Muscle of arm (tissue), 14 donors: Measurements from ENCODE around the gene CYP39A1. TPM values are rescaled to one million over a fixed set of nuclear protein-coding genes. Genes with fewer than 3 reads are reported as not detected.

Source experiments
- DNase-seq: peaks from one replicate; pipeline ENCODE4 v3.0.0-alpha.2; 2013
- long read RNA-seq, 11 donors: transcript quantifications; one replicate each; lab custom pipeline, GENCODE V29; 2026
- polyA plus RNA-seq, 12 donors: library from polyadenylated mRNA; unstranded; fragments of 120-200 nt; gene quantifications; one replicate each; pipeline ENCODE4 v1.2.1, GENCODE V29; 2013; ENCODE audit not compliant: insufficient read length in 12 of 12

CYP39A1 gene, protein sequence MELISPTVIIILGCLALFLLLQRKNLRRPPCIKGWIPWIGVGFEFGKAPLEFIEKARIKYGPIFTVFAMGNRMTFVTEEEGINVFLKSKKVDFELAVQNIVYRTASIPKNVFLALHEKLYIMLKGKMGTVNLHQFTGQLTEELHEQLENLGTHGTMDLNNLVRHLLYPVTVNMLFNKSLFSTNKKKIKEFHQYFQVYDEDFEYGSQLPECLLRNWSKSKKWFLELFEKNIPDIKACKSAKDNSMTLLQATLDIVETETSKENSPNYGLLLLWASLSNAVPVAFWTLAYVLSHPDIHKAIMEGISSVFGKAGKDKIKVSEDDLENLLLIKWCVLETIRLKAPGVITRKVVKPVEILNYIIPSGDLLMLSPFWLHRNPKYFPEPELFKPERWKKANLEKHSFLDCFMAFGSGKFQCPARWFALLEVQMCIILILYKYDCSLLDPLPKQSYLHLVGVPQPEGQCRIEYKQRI
- 1 to 10 TPM in 10 of 12 donors, not detected in 2; 1.8 to 3.6 (median 2.3) TPM for polyA plus RNA-seq
- long read RNA-seq, donor 1 = 0 reads
- long read RNA-seq, donor 2 = 0 reads
- long read RNA-seq, donor 3 = 0 reads
- long read RNA-seq, donor 4 = 0 reads
- long read RNA-seq, donor 5 = 0 reads
- long read RNA-seq, donor 6 = 0 reads
- long read RNA-seq, donor 7 = 0 reads
- long read RNA-seq, donor 8 = 0 reads
- long read RNA-seq, donor 9 = 0 reads
- long read RNA-seq, donor 10 = 0 reads
- long read RNA-seq, donor 11, partial matches to known transcripts = 0 of 1 reads
- long read RNA-seq, donor 11, other reads (novel, unspliced or antisense) = 0 of 1 reads

DNA sequence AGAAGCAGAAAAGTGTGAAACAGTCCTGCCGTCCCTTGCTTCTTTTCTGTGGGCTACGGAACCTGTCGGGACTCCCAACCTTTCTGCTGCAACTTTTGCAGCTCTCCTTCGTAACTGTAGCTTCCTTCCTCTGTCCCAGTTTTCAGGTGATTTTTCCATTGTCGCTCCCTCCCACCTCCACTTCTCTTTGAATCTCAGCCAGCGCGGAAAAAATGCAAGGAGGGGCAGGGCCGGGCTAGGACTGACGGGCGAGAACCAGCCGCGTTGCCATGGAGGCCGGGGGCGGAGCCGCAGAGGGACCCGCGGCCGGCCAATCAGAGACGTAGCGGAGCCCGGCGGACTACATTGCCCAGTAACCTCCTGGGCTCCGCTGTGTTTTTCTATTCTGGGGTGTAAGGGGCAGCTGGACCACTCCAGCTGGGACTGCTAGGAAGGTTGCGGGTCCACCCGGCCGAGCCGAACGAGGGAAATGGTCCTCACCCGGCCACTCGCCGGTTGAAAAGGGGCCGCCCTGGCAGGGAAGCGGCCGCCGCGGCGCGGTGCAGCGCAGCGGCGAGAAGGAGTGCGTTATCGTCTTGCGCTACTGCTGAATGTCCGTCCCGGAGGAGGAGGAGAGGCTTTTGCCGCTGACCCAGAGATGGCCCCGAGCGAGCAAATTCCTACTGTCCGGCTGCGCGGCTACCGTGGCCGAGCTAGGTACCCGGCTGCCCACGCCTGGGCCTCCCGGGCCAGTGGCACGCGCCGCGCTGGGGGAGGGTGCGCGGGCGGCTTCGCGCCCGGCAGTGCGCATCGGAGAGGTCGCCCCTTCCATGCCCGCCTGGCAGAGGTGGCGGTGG, at the start of gene CYP39A1, which contains the start of gene SLC25A27:
CYP39A1 (minus strand) TSS at position 216 of the 836 bp plus-strand sequence. CDS start 236 bp downstream, outside the sequence.
SLC25A27 (plus strand) TSS at position 373 of the 836 bp plus-strand sequence; CDS start at position 591, 218 bp downstream.
- peak; percentile 89 for DNase-seq

DNA sequence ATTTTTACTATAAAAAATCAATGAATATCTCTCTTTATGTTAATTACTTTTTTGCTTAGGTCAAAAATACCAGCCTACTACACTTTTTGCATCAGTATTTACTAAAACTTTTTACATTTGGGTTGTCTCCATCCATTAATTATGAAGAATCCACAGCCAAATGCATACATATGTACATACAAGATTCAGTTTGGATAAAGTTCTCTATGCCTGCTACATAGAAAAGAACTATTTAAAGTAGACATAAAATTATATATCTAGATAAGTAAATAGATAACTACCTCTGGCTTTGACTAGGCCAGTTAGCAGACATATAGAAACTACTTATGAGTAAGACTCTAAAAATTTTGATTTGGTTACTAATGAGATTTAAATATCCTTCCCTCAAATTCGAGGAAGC, 47.4 kb upstream of the CYP39A1 start:
- no peak for DNase-seq

DNA sequence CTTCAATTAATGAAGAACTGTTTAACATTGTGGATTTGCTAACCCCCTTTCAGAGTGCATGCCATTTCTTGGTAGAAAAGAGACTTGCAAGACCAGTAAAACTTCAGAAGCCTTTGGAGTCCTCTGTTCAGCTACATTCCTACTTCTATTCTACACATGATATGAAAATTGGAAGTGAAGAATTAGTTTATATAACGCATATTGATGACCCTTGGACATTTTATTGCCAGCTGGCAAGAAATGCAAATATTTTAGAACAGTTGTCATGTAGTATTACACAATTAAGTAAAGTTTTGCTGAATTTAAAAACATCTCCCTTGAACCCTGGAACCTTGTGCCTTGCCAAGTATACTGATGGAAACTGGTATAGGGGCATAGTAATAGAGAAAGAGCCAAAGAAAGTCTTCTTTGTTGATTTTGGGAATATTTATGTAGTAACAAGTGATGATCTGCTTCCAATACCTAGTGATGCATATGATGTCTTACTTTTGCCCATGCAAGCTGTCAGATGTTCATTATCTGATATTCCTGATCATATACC, 38.4 kb upstream of the CYP39A1 start:
- no peak for DNase-seq

DNA sequence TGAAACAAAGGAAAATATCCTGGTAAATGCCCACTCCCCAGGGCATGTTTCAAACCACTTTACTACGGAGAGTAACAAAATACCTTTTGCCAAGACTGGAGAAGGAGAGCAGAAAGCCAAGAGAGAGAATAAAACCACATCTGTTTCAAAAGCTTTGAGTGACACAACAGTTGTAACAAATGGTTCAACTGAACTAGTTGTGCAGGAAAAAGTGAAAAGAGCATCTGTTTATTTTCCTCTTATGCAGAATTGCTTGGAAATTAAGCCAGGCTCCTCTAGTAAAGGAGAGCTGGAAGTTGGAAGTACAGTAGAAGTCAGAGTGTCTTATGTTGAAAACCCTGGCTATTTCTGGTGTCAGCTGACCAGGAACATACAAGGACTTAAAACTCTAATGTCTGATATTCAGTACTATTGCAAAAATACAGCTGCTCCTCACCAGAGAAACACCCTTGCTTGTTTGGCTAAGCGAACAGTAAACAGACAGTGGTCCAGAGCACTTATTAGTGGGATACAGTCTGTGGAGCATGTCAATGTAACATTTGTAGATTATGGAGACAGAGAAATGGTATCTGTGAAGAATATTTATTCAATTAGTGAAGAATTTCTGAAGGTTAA, 37.6 kb upstream of the CYP39A1 start:
- peak; percentile 3 for DNase-seq

DNA sequence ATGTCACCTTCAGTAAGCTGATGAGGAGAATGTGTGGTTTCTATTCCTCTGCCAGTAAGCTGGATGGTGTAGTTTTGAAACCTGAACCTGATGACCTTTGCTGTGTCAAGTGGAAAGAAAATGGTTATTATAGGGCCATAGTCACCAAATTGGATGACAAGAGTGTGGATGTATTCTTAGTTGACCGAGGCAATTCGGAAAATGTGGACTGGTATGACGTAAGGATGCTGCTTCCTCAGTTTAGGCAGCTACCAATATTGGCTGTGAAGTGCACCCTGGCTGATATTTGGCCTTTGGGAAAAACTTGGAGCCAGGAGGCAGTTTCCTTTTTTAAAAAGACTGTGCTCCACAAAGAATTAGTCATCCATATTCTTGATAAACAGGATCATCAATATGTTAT, 37.0 kb upstream of the CYP39A1 start:
- DNase-seq = no peak

DNA sequence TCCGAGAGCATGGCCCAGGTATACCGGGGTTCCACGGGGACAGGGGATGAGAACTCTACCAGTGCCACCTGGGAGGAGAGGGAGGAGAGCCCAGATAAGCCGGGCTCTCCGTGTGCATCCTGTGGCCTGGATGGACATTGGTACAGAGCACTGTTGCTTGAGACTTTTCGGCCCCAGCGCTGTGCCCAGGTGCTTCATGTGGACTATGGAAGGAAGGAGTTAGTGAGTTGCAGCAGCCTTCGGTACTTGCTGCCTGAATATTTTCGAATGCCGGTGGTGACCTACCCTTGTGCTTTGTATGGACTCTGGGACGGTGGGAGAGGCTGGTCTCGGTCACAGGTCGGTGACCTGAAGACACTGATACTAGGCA, 36.3 kb upstream of the CYP39A1 start:
- DNase-seq = no peak

DNA sequence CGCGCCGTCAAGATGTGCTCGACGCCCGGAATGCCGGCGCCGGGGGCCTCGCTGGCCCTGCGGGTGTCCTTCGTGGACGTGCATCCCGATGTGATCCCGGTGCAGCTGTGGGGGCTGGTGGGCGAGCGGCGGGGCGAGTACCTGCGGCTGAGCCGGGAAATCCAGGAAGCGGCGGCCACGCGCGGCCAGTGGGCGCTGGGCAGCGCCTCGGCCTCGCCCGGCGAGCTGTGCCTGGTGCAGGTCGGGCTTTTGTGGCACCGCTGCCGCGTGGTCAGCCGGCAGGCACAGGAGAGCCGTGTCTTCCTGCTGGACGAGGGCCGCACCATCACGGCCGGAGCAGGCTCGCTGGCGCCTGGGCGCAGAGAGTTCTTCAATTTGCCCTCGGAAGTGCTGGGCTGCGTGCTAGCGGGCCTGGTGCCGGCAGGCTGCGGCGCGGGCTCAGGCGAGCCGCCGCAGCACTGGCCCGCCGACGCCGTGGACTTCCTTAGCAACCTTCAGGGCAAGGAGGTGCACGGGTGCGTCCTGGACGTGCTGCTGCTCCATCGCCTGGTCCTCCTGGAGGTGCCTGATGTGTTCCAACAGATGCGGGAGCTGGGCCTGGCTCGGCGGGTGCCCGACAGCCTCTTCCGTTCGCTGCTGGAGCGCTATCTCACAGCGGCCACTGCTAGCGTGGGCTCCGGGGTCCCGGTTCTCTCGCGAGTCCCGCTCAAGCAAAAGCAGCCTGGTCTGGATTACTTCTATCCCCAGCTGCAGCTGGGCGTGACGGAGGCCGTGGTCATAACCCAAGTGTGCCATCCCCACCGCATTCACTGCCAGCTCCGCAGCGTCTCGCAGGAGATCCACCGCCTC, 35.7 kb upstream of the CYP39A1 start:
- DNase-seq = no peak

DNA sequence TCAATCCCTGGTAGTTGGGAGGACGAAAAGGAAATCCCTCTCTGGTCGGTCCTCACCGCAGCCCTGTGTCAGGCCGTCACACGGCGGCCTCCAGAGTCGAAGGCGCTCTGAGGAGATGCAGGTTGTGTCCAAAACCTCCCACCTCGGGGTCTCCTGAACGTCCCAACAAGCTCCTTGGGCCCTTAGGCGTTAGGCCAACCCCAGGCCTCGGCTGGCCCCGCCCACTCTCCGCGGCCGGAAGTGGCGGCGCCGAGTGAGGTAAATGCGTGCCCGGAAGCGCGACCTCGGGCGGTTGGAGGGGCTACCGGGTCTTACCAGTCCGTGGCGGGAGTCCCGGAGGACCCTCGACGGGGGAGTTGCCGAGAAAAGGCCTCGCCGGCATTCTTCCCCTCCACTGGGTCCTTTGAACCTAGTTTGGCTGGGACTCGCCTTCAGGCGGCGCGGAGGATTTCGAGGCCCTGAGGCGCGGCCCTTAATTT, 35.0 kb upstream of the CYP39A1 start, which contains the start of gene TDRD6:
TDRD6 (plus strand) TSS at position 267 of the 479 bp plus-strand sequence. CDS start 244 bp downstream, outside the sequence.
- DNase-seq = no peak

DNA sequence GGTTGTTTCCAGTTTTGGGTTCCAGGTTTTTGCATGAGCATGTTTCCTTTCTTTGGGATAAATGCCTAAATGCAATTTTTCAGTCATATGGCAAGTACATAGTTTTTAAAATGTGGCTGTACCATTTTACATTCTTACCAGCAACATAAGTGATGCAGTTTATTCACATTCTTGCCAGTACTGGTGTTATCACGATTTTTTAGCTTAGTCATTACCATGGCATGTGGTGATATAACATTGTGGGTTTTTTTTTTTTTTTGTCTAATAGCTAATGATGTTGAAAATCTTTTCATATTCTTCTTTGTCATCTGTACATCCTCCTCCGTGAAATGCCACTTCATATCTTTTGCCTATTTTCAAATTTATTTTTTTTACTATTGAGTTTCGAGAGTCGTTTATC, 32.2 kb upstream of the CYP39A1 start:
- no peak for DNase-seq

DNA sequence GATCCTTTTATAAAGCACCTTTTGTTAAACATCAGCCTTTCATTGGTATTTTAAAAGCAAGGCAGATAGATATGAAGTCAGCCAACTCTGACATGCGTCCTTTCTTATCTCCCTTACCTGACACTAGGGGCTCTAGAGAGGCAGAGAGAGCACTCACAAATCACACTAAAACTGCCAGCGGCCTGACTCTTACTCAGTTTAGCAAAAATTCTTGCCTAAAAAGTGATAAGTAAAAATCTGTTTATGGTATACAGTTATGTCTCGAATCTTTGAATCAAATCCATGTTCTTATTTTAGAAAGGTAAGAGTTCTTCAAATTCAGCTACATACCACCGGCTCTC, 24.7 kb upstream of the CYP39A1 start:
- DNase-seq = no peak

DNA sequence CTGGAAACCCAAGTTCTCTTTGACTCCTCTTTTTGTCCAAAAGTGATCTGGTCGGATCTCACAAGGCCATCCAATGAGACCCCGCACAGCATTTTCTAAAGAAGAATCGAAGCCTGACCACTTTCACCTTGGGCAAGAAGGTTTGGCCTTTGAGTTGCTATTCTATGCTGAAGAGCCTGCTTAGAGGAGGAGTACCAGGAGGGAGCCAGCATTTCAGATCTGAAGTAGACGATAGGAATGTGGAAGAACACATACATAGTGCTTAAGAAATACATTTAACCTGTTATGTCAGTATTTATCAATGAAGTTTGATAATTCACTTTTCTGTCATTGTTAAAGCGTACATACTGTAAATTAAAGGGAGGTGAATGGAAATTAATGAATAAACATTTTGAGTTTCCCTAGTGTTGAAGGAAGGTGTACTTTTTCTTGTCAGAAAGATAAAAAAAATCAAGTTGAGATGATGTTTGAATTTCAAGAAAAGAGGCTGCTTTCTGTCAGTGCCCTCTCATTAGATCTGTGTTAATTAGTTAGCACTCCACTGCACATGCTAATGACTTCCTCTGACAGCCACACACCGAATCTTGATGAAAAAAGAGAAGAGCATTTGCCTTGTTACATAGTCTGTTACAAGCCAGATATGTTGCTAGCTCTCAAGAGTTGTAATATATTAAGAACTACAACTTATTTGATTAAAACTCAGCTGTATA, 24.1 kb upstream of the CYP39A1 start:
- DNase-seq = no peak

DNA sequence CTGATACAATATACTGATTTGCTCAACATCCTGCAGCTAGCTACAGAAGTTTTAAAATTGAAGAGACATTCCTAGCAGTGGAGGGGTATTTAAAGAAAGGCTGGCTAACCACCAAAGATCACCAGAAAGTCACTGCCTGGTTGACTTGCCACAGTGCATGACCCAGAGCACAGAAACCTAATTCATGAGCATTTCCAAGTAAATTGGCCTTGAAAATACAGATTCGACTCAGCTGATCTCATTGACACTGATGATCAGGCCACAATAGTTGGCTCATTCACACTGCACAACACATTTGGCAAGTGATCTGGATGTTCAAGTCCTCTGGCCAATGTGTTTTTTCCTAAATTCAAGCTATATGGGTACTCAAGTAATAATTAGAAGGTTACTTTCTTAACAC, 21.8 kb upstream of the CYP39A1 start:
- no peak for DNase-seq

DNA sequence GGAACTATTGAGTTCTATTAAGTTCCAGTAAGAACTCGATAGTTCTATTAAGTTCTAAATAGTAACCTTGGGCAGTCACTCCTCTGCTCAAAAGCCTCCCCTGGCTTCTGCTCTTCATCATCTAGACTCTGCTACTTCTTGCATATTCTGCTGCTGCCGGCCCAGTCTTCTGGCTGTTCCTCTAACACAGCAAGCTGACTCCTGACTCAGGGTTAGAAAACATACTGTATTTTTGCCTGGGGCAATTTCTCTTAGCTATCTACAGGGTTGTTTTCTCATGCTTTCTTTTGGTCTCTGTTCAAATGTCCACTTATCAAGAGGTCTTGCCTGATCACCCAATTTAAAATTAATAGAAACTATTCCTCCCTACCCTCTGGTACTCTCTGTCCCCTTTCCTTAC, 14.8 kb upstream of the CYP39A1 start:
- DNase-seq = no peak

DNA sequence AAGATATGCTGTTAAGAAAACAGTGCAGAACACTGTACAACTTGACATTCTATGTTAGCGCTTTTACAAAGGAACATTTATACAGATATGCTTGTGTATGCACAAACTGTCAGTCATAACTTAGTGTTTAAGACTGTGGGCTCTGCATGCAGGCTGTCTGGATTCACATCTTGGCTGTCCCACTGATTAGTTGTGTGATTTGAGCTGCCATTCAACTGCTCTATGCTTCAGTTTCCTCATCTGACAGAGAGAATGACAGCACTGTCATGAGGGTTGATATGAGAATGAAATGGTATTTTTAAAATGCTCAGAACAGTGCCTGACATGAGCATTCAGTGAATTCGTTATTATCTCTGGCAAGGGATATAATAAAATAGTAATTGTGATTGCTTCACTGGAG, 8.9 kb upstream of the CYP39A1 start:
- DNase-seq = no peak

DNA sequence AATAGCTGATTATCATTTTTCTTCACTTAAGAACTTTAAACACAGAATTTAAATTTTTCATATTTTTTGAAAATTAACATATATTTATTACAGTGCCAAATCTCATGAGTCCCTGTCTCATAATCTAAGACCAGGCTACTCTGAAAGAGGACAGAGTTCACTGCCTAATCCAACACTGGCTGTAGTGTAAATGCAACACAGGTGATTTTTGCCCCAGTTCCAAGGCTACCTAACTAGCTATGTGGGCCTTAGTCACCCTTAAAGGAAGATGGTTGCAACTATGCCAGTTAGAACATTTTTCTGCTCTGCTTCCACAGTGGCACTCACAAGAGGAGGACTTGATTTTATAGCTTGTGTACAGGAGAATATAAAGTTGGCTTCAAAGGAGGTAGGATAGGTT, 5.0 kb upstream of the CYP39A1 start:
- DNase-seq = no peak

DNA sequence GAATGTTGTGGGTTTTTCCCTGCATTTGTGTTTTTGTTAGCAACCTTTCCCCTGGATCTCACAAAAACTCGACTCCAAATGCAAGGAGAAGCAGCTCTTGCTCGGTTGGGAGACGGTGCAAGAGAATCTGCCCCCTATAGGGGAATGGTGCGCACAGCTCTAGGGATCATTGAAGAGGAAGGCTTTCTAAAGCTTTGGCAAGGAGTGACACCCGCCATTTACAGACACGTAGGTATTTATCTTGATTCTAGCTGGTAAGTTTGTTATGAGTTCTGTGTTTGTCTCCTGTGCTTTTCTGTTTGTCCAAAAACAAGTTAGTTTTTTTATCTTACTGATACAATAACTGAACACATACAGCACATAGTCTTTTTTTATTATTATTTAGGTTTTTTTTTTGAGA, 3.2 kb upstream of the CYP39A1 start:
- DNase-seq = no peak

DNA sequence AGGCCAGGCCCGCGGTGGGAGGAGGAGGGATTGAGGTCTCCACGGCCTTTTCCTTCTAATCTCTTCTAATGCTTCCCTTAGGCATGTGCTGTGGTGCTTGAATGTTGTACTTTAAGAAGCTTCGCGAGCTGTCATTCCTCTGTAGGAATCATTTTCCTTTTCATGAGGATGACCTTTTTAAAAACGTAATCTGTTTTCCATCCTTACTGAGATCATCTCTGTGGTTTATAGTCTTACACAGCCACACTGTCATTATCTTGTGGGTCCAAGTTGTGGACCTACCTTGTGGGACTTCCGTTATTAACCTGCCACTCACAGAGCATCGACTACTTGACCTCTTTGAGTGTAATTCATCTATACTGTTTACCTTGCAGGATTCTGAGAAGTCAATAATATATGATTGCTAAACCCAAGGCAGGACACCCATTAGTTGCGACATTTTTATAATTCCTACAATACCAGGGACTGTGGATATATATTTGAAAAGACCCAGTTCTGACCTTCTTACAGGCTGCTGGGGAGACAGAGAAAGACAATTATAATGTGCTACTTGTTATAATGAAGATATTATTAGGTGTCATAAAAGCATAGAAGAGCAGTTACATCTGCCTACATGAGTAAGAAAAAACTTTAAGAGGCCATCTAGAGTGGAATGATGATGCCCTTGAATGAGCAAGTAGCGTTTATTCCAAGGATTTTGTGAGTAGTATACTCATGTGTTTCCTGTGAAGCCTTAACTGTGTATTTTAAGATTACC, 999 bp upstream of the CYP39A1 start:
- peak; percentile 7 for DNase-seq

DNA sequence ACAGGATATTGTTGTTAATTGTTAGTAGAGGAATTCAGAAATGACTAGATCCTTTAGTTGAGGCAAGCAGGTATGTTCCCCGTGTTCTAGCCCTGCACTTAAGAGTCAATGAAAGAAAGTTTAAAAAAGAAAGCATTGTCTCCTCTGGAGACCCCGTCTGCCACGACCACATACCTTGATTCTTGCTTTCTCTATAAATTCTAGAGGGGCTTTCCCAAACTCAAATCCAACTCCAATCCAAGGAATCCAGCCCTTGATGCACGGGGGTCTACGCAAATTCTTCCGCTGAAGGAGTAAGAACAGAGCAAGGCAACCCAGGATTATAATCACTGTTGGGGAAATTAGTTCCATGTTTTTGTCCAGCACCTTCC, 401 bp downstream of the CYP39A1 start:
- no peak for DNase-seq

DNA sequence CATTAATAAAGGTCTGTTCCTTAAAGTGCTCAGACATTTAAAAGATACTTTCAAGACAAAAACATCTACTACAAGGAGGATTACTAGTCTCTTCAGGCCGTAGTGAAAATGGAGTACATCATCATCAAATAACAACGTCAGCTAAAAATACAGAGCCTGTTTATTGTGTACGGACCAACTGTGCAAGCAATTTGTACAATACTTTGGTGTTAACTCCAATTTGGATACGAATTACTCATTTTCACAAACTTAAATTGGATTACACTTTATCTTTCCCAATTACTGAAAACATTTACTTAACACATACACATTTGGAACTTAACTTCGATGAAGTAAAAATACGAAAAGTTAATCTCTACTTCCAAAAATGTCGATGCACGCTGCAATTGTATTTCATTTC, 802 bp downstream of the CYP39A1 start:
- DNase-seq = peak; percentile 7
